HL-60/S4 (cell line): ENCODE data around the gene MYO9B.

Source experiments
- in situ Hi-C: fragments of 300-500 bp; cut with MboI; formaldehyde crosslinking; loops from 2 replicates; pipeline ENCODE4 v1.14.3; 2022; ENCODE audit warnings: low sequenced_read_pairs

MYO9B gene

DNA sequence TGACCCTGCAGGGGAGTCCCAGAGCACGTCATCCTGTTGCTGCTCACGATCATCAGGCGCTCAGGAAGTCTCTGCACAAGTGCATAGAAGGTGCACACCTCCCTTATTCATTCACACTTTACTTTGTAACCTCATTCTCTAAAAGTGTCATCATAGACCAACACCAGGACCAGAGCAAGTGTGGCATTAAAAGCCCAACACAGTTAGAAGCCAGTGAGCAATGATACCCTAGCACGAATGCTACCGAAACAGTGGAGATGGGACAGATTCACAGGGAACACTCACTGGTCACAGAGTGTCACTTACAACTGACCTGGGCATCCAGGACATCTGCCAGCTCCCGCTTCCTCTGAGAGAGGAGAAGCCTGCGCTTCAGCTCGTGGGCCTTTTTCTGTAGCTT is 17.3 kb upstream of the MYO9B start:
- in situ Hi-C loops, result no loop called here

DNA sequence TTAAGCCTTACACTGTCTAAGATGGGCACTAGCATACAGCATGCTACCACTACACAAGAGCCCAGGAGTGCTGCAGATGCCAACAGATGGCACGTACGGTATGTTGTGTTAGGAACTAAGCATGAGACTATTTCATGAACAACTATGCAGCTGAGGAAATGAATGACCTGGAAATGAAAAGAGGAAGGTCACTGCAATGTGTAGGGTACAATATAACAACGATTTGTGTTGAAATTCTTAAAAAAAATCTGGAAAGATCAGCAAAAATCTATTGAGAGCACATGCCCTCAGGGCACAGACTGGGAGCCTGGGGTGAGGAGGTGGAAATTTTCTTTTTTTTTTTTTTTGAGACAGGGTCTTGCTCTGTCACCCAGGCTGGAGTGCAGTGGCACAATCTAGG is 14.8 kb upstream of the MYO9B start:
- in situ Hi-C loops, result no loop called here

GRCh38 chr19:17061205-17061604 is 14.4 kb upstream of the MYO9B start:
- in situ Hi-C loops, result no loop called here

- in situ Hi-C loops, result no loop called here
These were observed 13.9 kb upstream of the MYO9B start for GRCh38 chr19:17061691-17062090.

DNA sequence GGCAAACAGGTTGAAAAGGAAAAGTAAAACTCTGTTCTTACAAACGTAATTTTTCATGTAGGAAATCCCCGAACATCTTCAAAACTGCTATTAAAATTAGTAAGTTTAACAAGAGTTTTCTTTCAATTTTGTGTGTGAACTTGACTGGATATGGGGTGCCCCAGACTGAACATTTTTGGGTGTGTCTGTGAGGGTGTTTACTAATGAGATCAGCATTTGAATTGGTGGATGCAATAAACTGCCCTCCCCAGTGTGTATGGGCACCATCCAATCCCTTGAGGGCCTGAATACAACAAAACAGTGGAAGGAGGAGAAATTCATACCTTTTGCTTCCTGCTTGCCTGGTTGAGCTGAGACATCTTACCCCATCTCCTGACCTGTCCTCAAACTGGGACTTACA is 12.1 kb upstream of the MYO9B start:
- in situ Hi-C loops, result no loop called here

DNA sequence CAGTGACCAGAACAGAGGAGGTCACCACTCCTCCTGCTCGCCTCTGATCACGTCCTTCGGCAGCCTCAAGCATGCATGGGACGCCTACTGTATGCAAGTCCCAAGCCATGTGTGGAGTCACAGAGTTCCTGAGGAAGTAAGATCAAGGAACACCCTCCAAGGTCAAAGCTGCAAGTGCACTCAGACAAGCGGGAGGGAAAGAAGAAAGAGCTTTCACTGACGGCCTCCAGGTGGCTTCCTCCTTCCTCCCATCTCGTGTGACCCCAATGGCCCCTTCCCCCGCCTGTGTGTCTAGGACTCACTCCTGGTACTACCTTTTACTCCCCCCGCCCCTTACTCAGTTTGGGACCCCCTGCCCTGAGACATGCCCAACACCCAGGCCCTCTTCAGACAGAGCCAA is 6.4 kb upstream of the MYO9B start:
- in situ Hi-C loops, result loop anchor here (5.0 kb wide), 1 partner anchor 213 kb away; the partner anchor contains the start of gene ANKLE1

GRCh38 chr19:17070421-17070820 is 5.2 kb upstream of the MYO9B start:
- in situ Hi-C loops, result no loop called here

DNA sequence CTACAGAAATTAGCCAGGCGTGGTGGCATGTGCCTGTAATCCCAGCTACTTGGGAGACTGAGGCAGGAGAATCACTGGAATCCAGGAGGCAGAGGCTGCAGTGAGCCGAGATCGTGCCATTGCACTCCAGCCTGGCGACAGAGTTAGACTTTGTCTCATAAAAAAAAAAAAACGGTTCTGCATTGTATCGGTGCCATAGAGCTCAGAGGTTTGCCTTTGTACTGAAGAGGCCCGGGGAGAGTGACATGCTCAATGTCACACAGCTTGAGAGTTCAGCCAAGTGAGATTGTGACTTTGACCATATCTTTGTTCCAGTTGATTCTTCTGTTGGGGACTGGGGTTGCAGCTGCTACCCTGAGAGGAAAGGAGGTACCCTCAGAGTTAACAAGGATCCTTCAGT is 4.7 kb upstream of the MYO9B start:
- in situ Hi-C loops, result no loop called here

GRCh38 chr19:17073869-17074633 is 1.5 kb upstream of the MYO9B start:
- in situ Hi-C loops, result no loop called here

DNA sequence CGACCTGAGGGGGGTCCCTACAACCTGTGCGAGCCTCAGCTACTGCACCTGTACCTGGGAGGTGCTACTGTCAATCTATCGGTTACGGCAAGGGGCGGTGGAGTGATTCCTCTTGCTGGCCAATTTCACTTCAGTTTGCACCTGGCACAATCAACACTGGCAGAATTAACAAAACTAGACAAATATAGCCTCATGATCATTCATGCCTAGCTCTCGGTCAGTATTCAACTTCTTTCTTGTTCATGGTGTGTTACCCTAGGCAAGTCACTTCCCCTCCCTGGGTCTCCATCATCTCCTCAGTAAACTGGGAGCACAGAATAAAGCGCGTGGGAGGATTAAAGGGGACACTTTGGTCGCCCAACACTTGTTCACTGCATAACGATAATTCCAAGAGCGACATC is 943 bp upstream of the MYO9B start:
- in situ Hi-C loops, result no loop called here

- in situ Hi-C loops, result no loop called here
These were observed 426 bp downstream of the MYO9B start for GRCh38 chr19:17075864-17076542.

DNA sequence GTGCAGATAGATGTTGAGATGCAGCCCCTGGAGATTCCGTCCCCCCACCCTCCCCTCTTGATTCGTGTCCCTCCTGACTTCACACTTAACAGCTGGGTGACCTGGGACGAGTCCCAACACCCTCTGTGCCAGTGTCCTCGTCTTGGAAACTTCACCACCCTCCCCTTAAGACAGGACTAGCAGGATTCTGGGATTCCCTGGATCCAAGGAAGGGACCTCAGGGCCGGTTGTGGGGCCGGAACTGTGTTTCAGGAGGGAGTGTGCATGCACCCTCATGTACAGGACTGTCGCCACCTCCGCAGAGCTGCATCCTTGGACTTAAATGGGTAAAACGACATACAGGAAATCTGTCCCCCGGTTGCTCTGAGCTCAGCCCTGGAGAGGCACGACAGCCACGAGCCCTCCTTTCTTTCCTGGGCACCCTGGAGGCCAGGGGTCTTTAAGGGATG is 990 bp downstream of the MYO9B start:
- in situ Hi-C loops, result no loop called here

- in situ Hi-C loops, result no loop called here
These were observed 2.0 kb downstream of the MYO9B start for GRCh38 chr19:17077447-17078028.

DNA sequence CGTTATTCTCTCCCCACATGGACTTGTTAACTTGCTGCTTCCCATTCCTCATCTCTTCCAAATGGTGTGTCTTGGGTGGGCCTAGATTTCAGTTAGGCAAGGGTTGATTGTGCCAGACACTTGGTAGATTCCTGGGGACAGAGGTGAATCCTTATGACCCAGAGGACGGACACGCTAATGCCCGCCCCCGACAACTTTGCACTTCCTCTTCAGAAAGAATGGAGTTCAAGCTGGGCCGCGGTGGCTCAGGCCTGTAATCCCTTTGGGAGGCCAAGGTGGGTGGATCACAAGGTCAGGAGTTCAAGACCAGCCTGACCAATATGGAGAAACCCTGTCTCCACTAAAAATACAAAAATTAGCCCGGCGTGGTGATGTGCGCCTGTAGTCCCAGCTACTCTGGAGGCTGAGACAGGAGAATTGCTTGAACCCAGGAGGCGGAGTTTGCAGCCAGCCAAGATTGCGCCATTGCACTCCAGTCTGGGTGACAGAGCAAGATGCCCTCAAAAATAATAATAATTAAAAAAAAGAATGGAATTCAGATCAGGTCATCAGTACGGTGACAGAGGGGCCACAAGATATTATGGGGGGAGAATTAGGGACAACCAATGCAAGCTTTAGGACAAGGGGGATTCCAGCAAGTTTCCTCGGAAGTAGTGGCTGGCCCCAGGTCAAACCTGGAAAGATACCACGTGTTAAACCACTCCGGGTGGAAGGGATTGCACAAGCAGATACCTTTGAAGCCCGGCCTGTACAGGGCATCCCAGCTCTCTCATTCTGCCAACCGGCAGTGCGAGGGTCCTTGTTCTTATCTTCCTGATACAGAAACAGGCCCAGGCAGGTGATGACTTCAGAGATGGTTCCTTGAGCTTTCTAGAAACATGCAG is 2.7 kb downstream of the MYO9B start:
- in situ Hi-C loops, result no loop called here

GRCh38 chr19:17078920-17079709 is 3.5 kb downstream of the MYO9B start:
- in situ Hi-C loops, result no loop called here

- in situ Hi-C loops, result no loop called here
These were observed 4.3 kb downstream of the MYO9B start for GRCh38 chr19:17079710-17080439.

GRCh38 chr19:17080440-17080801 is 4.8 kb downstream of the MYO9B start:
- in situ Hi-C loops, result no loop called here

- in situ Hi-C loops, result no loop called here
These were observed 6.4 kb downstream of the MYO9B start for GRCh38 chr19:17081672-17082630.

DNA sequence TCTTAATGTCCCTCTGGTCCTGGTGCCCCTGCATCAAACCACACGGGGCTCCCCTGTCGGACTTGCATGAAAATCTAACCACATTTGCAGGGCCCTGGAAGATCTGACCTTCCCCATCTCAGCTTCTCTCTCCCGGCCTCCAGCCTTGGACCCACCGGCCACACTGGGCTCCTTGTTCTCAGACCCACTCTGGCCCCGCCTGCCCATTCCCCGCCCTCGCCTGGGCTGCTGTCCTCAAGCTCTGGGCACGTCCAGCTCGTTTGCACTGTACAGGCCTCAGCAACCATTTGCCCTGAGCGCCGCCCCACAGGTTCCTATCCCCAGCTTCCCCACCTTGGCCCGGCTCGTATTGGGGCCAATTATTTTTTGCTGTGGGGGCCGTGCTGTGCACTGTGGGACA is 10.5 kb downstream of the MYO9B start:
- in situ Hi-C loops, result no loop called here
